ENCODE data around the gene SEC14L3.
"Not testable (repeated sequence)": the region's sequence is repeated elsewhere in the genome, so short reads cannot be mapped to it uniquely, and the experiment has no call there.

SEC14L3 gene

GRCh38 chr22:30460147-30460546 lies 11.7 kb downstream of the SEC14L3 start:
- no peak for TF ChIP-seq POLR2AphosphoS5 (IDR thresholded peaks at IDR 0.05; ENCODE audit: borderline replicate concordance, low read depth, low read length)
- no peak for TF ChIP-seq FOXP2 (optimal IDR thresholded peaks at IDR 0.05; ENCODE audit: control extremely low read depth, extremely low read length, insufficient read depth)
- TF ChIP-seq EZH2 (IDR thresholded peaks at IDR 0.05): no peak
- no peak overlapping the region for H3K27ac ChIP-seq
- no peaks in the 10 kb centered on the region for H3K36me3 ChIP-seq (ENCODE audit: insufficient read depth, low read length)
- no peak for DNase-seq (ENCODE audit: low read depth, low spot score)
- H3K9me3 ChIP-seq (ENCODE audit: low read depth, low read length): no peaks in the 10 kb centered on the region
- H3K9ac ChIP-seq (ENCODE audit: insufficient read length): no peak overlapping the region
- no peak overlapping the region for H3K4me3 ChIP-seq

- no peaks in the 10 kb centered on the region for H3K9me3 ChIP-seq (ENCODE audit: low read depth, low read length)
- no peak overlapping the region for H3K27ac ChIP-seq
- no peak for DNase-seq (ENCODE audit: low read depth, low spot score)
- no peak overlapping the region for H3K4me3 ChIP-seq
- no peaks in the 10 kb centered on the region for H3K36me3 ChIP-seq (ENCODE audit: insufficient read depth, low read length)
- no peak for TF ChIP-seq POLR2AphosphoS5 (IDR thresholded peaks at IDR 0.05; ENCODE audit: borderline replicate concordance, low read depth, low read length)
- TF ChIP-seq FOXP2 (optimal IDR thresholded peaks at IDR 0.05; ENCODE audit: control extremely low read depth, extremely low read length, insufficient read depth): no peak
- H3K9ac ChIP-seq (ENCODE audit: insufficient read length): no peak overlapping the region
These were observed 12.4 kb downstream of the SEC14L3 start for GRCh38 chr22:30459181-30460052.

GRCh38 chr22:30457981-30458380 lies 13.8 kb downstream of the SEC14L3 start:
- Histone ChIP-seq H3K27ac (no peak overlapping the region), H3K9me3 (ENCODE audit: low read depth, low read length) (no peaks in the 10 kb centered on the region), H3K4me3 (no peak overlapping the region), H3K9ac (ENCODE audit: insufficient read length) (no peak overlapping the region), H3K36me3 (ENCODE audit: insufficient read depth, low read length) (no peaks in the 10 kb centered on the region)
- no peak for DNase-seq (ENCODE audit: low read depth, low spot score)
- TF ChIP-seq EZH2 (IDR thresholded peaks at IDR 0.05): no peak
- no peak for TF ChIP-seq FOXP2 (optimal IDR thresholded peaks at IDR 0.05; ENCODE audit: control extremely low read depth, extremely low read length, insufficient read depth)
- no peak for TF ChIP-seq POLR2AphosphoS5 (IDR thresholded peaks at IDR 0.05; ENCODE audit: borderline replicate concordance, low read depth, low read length)

- H3K4me3 ChIP-seq: no peak overlapping the region
- H3K9me3 ChIP-seq (ENCODE audit: low read depth, low read length): no peaks in the 10 kb centered on the region
- no peaks in the 10 kb centered on the region for H3K36me3 ChIP-seq (ENCODE audit: insufficient read depth, low read length)
- no peak for TF ChIP-seq EZH2 (IDR thresholded peaks at IDR 0.05)
- TF ChIP-seq FOXP2 (optimal IDR thresholded peaks at IDR 0.05; ENCODE audit: control extremely low read depth, extremely low read length, insufficient read depth): no peak
- TF ChIP-seq POLR2AphosphoS5 (IDR thresholded peaks at IDR 0.05; ENCODE audit: borderline replicate concordance, low read depth, low read length): no peak
- no peak for DNase-seq (ENCODE audit: low read depth, low spot score)
- H3K27ac ChIP-seq: no peak overlapping the region
- H3K9ac ChIP-seq (ENCODE audit: insufficient read length): no peak overlapping the region
These were observed 16.6 kb downstream of the SEC14L3 start for GRCh38 chr22:30455075-30455840.

GRCh38 chr22:30453731-30454510 lies 17.9 kb downstream of the SEC14L3 start:
- no peaks in the 10 kb centered on the region for H3K9me3 ChIP-seq (ENCODE audit: low read depth, low read length)
- H3K9ac ChIP-seq (ENCODE audit: insufficient read length): no peak overlapping the region
- H3K36me3 ChIP-seq (ENCODE audit: insufficient read depth, low read length): no peaks in the 10 kb centered on the region
- no peak for DNase-seq (ENCODE audit: low read depth, low spot score)
- TF ChIP-seq POLR2AphosphoS5 (IDR thresholded peaks at IDR 0.05; ENCODE audit: borderline replicate concordance, low read depth, low read length) (no peak), FOXP2 (optimal IDR thresholded peaks at IDR 0.05; ENCODE audit: control extremely low read depth, extremely low read length, insufficient read depth) (no peak), EZH2 (IDR thresholded peaks at IDR 0.05) (no peak)
- H3K27ac ChIP-seq: no peak overlapping the region
- no peak overlapping the region for H3K4me3 ChIP-seq

GRCh38 chr22:30452861-30453260 lies 19.0 kb downstream of the SEC14L3 start:
- no peak overlapping the region for H3K4me3 ChIP-seq
- no peak overlapping the region for H3K9ac ChIP-seq (ENCODE audit: insufficient read length)
- no peak overlapping the region for H3K27ac ChIP-seq
- TF ChIP-seq POLR2AphosphoS5 (IDR thresholded peaks at IDR 0.05; ENCODE audit: borderline replicate concordance, low read depth, low read length) (no peak), FOXP2 (optimal IDR thresholded peaks at IDR 0.05; ENCODE audit: control extremely low read depth, extremely low read length, insufficient read depth) (no peak), EZH2 (IDR thresholded peaks at IDR 0.05) (no peak)
- no peaks in the 10 kb centered on the region for H3K36me3 ChIP-seq (ENCODE audit: insufficient read depth, low read length)
- no peaks in the 10 kb centered on the region for H3K9me3 ChIP-seq (ENCODE audit: low read depth, low read length)
- no peak for DNase-seq (ENCODE audit: low read depth, low spot score)

- not testable (repeated sequence) for DNase-seq (ENCODE audit: low read depth, low spot score); H3K4me3 ChIP-seq; H3K9me3 ChIP-seq (ENCODE audit: low read depth, low read length); H3K36me3 ChIP-seq (ENCODE audit: insufficient read depth, low read length); H3K27ac ChIP-seq; H3K9ac ChIP-seq (ENCODE audit: insufficient read length)
These were observed 20.3 kb downstream of the SEC14L3 start for GRCh38 chr22:30451488-30451887.

- Histone ChIP-seq H3K9me3 (ENCODE audit: low read depth, low read length) (no peaks in the 10 kb centered on the region), H3K9ac (ENCODE audit: insufficient read length) (no peak overlapping the region), H3K4me3 (no peak overlapping the region), H3K36me3 (ENCODE audit: insufficient read depth, low read length) (no peaks in the 10 kb centered on the region), H3K27ac (no peak overlapping the region)
- TF ChIP-seq POLR2AphosphoS5 (IDR thresholded peaks at IDR 0.05; ENCODE audit: borderline replicate concordance, low read depth, low read length) (no peak), FOXP2 (optimal IDR thresholded peaks at IDR 0.05; ENCODE audit: control extremely low read depth, extremely low read length, insufficient read depth) (no peak), EZH2 (IDR thresholded peaks at IDR 0.05) (no peak)
- no peak for DNase-seq (ENCODE audit: low read depth, low spot score)
These were observed 24.2 kb downstream of the SEC14L3 start for GRCh38 chr22:30447656-30448055.
